GM19351 (cell line): ENCODE data around the gene GRK2.

Experiments used
- ATAC-seq: cut with Tn5 transposase; IDR thresholded peaks from one replicate; pipeline ENCODE4 v1.9.1; 2021; ENCODE audit warnings: mild to moderate bottlenecking, moderate library complexity; ENCODE audit not compliant: unreplicated experiment

Gene GRK2

GRCh38 chr11:67269401-67270255, 3.4 kb downstream of the GRK2 start:
- ATAC-seq, result no peak

- no peak for ATAC-seq
These were observed 4.3 kb downstream of the GRK2 start for GRCh38 chr11:67270256-67271204.

- ATAC-seq, result no peak
These were observed 4.9 kb downstream of the GRK2 start for GRCh38 chr11:67271205-67271540.

- ATAC-seq, result no peak
These were observed 5.4 kb downstream of the GRK2 start for GRCh38 chr11:67271541-67272284.

GRCh38 chr11:67272327-67273259, 6.3 kb downstream of the GRK2 start:
- ATAC-seq, result no peak

- ATAC-seq, result no peak
These were observed 7.2 kb downstream of the GRK2 start for GRCh38 chr11:67273260-67273990.

- no peak for ATAC-seq
These were observed 8.7 kb downstream of the GRK2 start for GRCh38 chr11:67274768-67275605.

- no peak for ATAC-seq
These were observed 9.5 kb downstream of the GRK2 start for GRCh38 chr11:67275606-67276409.

GRCh38 chr11:67276781-67277230, 10.5 kb downstream of the GRK2 start:
- no peak for ATAC-seq

- peak; percentile 88 for ATAC-seq
These were observed 11.1 kb downstream of the GRK2 start for GRCh38 chr11:67277231-67277961.

- no peak for ATAC-seq
These were observed 12.1 kb downstream of the GRK2 start for GRCh38 chr11:67278135-67278938.

GRCh38 chr11:67278939-67279588, 12.8 kb downstream of the GRK2 start:
- ATAC-seq, result no peak

GRCh38 chr11:67279589-67280340, 13.5 kb downstream of the GRK2 start:
- no peak for ATAC-seq

GRCh38 chr11:67280341-67280787, 14.1 kb downstream of the GRK2 start:
- ATAC-seq, result no peak
